ENCODE results near the gene KSR1.
"Not testable (repeated sequence)": the region's sequence is repeated elsewhere in the genome, so short reads cannot be mapped to it uniquely, and the experiment has no call there.

Gene KSR1

DNA sequence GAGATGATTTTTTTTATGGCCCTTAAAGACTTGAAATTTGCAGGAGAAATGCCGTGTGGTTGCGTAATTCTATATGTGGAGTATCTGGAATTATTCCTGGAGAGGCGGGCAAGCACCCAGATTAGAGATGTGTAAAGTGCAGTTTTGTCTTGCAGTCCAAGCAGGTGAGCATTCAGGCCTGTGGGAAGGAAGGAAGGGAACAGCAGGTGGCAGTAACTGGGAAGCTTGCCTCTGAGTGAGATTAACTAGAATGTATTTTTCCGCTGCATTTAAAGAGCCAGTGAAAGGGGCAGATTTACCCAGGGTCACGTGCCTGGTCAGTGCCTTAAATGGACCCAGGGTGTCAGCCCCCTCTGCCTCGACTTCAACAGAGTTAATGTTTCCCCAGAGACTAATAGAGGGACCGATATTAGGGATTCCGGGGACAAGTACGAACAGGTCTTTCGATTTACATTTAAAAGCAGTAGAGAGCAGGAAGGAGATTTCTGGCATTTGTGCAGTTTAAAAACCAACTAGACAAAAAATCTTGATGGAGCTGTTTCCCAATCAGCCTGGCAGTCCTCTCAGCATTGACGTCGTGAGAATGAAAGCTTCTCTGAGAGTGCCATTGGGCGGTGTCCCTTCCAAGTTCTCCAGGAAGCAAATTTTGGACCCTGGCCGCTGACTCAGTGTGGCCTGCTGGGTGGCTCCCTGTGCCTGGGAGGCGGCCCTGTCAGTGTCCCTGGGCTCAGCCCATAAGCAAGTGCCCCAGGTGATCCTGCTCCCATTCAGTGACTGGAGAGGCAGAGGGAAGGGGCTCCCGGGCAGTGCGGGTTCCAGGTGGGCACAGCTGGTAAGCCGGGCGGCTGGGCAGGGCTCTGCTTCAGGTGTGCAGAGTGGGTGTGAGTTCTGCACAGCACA is 38.2 kb downstream of the KSR1 start:
- DNase-seq (ENCODE audit: low read depth) = no peak

DNA sequence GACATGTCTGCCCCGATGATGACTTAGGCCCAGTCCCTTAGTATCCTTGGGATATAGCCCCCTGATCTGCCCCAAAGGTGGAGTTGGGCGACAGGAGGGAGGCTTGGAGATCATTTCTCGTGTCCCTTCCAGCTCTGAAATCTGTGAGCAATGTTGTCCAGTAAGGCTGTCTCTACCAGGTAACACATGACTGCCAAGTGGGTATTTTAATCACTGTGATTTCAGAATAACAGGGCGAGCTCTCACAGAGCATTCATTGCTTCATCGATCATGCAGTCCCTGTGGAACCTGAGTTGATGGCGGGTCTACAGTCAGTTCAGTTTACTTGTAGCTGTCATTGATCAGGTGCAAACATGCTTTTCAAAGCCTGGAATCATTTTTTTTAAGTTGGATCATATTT is 39.2 kb downstream of the KSR1 start:
- no peak for DNase-seq (ENCODE audit: low read depth)

DNA sequence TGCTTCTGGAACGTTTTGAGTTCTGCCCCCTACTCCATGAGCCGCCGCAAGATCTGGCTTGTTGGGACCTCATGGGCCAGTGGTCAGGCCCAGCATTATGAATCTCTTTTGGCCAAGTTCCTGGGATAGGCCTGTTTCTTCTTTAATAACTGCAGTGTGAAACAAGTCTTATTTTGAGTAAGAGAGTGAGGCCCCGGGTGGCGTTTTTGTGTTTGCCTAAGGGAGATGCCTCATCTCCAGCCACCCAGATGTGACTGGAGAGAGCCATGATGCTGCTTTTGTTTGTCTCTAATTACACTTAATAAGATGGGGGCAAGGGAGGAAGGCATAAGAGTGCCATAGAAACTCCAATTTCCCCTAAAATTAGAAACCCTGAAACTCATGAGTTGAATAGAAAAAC is 39.8 kb downstream of the KSR1 start:
- DNase-seq (ENCODE audit: low read depth) = no peak

- DNase-seq (ENCODE audit: low read depth) = no peak
Observed at GRCh38 chr17:27496437-27496943, 40.2 kb downstream of the KSR1 start.

DNA sequence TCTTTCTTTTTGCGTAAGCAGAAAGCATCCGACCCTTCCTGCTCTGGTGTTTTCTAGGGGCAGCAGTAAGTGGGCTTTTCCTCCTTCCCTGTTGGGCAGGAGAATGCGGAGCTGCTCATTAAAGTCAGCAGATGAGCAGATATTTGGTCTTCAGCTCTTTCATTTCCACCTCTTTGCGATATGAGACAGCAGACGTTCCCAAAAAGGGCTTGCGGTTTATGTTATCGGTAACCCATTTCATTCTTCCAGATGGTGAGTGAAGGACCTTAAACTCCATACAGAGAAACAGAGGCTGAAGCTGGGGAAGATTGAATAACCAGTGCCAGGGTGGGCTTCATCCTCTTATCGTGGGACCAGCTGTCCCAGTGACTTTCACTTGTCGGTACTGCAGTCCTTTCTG is 40.7 kb downstream of the KSR1 start:
- DNase-seq (ENCODE audit: low read depth) = no peak

DNA sequence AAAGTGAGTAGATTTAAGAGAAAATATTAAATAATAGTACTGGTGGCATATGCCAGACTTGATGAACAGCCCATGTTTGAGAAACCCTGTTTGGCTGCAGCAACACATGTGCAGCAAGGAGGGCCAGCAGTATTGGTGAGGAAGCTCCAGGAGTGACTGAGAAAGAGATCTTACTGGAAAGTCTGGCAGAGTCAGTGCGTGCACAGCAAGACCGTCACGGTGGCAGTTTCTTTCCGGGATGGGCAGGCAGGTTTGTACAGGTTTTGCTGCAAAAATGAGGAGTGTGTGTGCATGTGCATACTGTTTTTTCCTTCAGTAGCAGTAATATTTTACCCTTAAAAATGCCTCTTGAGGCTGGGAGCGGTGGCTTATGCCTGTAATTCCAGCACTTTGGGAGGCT is 41.4 kb downstream of the KSR1 start:
- DNase-seq (ENCODE audit: low read depth) = no peak

DNA sequence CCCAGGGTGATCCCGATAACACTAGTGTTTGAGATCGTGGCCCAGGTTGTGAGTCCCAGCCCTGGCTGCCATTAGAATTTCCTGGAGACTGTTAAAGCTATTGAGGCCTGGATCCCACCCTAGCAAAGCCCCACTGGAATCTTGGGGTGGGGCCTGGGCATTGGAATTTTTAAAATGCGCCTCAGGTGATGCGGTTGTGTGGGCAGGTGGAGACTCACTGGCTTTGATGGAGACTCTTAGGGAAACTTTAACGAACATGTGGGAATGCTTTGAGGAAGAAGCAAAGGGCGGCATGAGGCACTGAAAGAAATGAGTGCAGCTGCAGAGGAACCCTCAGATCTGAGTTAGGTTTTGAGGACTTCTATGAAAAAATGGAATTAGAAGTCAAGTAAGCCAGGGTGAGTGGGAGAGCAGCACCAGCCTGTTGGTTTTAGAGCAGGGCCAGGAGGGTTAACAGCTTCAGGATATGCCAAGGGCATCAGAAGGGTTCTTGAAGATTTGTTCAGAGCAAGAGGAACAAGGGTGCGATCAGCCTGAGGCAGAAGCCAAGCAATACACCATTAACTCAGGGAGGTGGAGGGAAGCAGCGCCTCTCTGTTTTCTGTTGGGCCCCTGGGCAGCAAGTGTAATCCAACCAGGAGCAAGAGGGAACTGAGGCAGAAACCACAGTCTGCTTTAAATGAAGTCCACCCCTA is 42.5 kb downstream of the KSR1 start:
- no peak for DNase-seq (ENCODE audit: low read depth)

DNA sequence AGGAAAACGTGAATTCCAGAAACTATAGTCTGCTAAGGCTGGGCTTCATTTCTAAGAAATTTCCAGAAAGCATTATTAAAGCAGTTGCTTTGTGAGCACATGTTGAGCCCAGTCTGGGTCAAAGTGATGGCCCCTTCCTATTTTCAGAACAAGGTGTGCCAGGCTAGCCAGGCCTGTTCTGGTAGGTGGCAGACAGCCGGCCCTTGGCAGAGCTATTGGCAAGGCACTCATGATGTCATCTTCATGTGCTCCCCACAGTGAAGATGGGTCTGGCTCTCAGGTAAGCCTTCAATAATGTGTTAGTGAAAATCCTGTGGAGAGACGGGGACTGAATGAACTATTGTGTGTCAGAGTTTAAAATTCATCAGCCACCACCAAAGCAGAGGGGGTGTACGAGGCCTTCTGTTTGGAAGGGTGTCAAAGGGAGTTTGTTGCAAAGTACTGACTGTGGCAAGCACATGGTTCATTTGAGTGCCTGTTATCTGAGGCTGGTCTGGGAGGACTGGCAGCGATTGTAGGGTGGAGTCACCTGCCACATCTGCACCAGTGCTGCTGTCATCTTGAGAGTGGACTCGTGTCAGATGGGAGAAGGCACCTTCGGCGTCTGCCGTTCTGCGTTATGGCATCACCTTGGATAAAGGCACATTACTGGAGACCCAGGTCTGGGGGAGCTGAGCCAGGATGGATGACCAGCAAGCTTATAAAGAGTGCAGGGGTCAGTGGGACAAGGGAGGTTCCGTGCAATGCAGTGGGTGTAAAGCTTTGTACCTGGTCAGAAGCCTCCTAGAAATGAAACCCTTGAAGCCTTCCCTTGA is 43.4 kb downstream of the KSR1 start:
- no peak for DNase-seq (ENCODE audit: low read depth)

- not testable (repeated sequence) for DNase-seq (ENCODE audit: low read depth)
Observed at GRCh38 chr17:27501338-27501737, 45.1 kb downstream of the KSR1 start.

GRCh38 chr17:27502526-27503324 is 46.5 kb downstream of the KSR1 start:
- no peak for DNase-seq (ENCODE audit: low read depth)

- DNase-seq (ENCODE audit: low read depth) = no peak
Observed at GRCh38 chr17:27503611-27504010, 47.4 kb downstream of the KSR1 start.

DNA sequence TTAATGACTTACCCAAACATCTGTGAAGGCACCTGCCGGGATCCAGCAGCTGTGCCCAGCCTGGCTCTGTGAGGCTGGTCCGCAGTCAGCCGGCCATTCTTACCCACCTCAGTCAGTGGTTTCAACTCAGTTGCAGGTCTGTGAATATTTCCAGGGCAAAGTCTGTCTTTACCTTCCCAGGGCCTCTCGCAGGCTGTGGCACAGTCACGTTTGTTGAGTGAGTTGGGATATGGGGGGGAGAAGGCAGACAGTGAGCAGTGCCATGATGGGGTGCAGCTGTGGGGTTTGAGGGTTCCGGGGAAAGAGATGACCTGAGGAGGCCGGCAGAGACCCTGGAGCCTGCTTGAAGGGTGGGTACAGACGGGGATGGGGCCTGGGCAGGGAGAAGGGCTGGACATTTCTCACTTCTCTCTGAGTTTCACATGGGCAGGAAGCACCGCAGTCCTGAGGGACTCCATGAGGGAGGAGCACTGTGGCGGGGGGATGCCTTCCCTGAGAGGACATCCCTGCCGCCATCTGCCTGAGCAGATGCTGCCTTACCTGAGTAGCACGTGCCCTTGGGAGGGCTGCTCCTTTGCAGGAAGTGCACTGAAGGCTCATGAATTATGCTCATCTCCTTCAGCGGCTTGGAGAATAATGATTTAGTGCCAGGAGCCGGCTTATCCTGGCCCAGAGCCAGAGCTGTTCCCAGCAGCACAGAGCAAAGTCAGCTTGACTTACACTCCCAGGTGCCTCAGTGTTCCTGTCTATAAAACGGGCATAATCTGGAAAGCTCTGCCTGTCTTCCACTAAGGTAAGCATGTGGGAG is 48.1 kb downstream of the KSR1 start:
- DNase-seq (ENCODE audit: low read depth) = no peak

GRCh38 chr17:27506348-27507218 is 50.3 kb downstream of the KSR1 start:
- DNase-seq (ENCODE audit: low read depth) = no peak

- DNase-seq (ENCODE audit: low read depth) = no peak
Observed at GRCh38 chr17:27511168-27511883, 55.1 kb downstream of the KSR1 start.

GRCh38 chr17:27512031-27512430 is 55.8 kb downstream of the KSR1 start:
- DNase-seq (ENCODE audit: low read depth) = no peak

DNA sequence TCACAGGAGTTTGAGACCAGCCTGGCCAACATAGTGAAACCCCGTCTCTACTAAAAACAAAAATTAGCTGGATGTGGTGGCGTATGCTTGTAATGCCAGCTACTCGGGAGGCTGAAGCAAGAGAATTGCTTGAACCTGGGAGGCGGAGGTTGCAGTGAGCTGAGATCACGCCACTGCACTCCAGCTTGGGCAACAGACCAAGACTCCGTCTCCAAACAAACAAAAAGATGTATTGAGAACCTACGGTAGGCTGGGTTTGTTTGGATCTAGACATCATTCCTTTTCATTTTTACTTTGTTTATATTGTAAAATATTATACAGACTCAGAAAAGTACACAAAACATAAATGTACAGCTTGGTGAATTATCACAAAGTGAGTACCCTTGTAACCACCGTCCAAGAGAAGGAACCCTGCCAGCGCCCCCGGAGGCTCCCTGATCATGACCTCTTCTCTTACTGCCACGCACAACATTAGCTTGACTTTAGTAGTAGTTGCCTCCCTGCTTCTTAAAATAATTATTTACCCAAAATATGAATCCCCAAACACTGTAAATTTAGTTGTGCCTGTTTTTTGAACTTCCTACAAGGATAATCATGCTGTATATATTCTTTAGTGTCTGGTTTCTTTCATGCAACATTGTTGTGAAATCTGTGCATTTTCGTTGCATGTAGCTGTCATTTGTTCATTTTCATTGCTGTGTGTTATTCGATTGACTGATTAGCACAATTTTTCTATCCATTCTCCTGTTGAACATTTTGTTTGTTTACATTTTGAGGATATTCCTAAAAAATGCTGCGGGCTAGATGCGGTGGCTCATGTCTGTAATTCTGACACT is 56.5 kb downstream of the KSR1 start:
- no peak for DNase-seq (ENCODE audit: low read depth)

- no peak for DNase-seq (ENCODE audit: low read depth)
Observed at GRCh38 chr17:27513849-27514248, 57.6 kb downstream of the KSR1 start.

All from stimulated activated CD8-positive, alpha-beta memory T cell treated with anti-CD3 and anti-CD28 coated beads, Interleukin-15, amount 100 ng/mL, for 24 hours (primary cell).